MV-4-11 (cell line): Measurements from ENCODE around the gene AKR1C4.
"Not testable (repeated sequence)": the region's sequence is repeated elsewhere in the genome, so short reads cannot be mapped to it uniquely, and the experiment has no call there.

Experiments
- DNase-seq: peaks from one replicate; lab custom pipeline; 2025; lab: John Stamatoyannopoulos, UW

AKR1C4 gene

DNA sequence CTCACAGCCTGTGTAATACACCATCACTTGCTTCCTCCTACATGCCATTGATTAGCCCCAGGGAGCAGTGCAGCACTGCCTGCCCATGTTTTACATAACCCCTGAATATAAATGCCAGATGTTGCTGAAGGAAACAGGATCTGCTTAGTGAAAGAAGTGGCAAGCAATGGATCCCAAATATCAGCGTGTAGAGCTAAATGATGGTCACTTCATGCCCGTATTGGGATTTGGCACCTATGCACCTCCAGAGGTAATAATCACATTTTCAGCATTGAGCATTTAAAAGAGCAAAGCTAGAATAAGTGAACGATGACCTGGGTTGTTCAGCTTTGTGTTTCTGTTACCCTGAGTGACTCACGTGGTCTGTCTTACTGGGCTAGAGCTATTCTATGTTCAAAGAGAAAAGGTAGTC, at the start of gene AKR1C4:
AKR1C4 (plus strand) TSS at position 136 of the 412 bp plus-strand sequence; CDS start at position 167, 31 bp downstream.
- DNase-seq, result no peak

DNA sequence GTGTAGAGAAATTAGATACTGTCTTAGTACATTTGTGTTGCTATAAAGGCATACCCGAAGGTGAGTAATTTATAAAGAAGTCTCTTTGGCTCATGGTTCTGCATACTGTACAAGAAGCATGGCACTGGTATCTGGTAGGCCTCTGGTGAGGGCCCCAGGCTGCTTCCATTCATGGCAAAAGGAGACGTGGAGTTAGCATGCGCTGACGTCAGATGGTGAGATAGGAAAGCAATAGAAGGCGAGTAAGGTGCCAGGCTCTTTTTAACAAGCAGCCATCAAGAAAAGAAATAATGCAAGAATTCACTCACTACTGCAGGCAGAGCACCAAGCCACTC, 49.8 kb upstream of the AKR1C4 start:
- no peak for DNase-seq

DNA sequence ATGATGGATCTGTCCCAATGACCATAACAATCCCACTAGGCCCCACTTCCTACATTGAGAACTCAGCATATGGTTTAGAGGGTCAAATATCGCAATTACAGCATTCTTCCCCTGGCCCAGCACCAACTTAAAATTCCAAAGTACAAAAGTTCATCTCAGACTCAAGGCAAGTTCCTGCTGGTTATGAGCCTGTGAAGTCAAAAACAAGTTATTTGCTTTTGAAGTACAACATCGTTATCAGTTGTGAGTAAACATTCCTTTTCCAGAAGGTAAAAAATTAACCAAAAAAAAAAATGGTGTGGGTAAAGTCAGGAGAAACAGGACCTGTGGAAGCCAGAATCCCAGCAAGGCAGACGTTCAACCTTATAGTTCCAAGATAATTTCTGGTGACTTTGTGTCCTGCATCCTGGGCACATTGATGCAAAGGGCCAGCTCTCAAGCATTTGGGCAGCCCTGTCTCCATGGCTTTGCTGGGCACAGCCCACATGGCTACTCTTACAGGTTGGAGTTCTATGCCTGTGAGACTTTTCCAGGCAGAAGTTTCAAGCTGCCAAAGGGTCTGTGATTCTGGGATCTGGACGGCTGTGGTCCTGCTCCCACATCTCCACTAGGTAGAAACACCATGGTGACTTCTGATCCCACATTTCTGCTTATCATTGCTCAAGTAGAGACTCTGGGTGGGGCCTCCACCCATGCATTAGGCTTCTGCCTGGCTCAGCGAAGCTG, 49.2 kb upstream of the AKR1C4 start:
- no peak for DNase-seq

DNA sequence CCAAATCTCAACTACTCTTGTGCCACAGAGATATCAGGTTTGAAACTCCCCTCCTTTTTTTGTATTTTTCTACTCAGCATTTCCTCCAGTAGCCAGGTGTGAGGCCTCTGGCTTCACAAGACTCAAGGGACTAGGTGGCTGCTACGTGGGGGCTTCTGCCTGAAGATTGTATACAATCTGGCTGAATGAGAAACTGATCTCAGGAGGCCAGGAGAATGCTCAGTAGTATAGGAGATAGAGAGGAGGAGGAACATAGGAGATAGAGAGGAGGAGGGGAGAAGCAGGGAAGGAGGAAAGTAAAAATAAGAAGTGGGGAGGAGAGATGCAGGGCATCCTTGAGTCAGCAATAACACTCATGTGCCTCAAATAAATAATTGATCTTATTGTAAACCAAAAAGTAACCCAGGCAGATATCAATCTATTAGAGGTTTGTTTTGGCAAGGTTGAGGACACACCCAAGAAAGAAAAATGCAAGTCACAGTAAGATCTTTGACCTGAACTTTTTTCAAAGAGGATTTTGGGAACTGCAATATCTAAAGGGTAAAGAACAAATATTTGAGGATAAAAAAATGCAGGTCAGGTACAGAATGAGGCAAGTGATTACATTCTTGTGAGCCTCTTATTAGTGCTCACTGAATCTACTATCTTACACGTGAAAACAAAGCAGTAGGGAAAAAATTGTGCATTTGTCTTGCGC, 48.5 kb upstream of the AKR1C4 start:
- DNase-seq, result no peak

DNA sequence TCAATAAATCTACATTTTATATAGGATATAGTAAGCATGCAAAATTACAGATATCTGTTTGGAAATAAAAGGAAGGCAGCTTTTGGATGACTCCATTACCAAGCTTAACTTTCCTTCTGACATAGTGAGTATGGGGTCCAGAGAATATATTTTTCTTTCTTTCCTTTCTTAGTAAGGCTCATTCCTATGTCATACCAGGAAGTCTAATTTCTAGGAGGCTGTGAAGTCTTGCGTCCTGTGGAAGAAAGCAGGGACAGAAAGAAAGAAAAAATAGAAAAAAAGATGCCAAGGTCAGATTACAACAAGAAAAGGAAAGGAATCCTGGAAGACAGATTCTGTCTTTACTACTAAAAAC, 48.0 kb upstream of the AKR1C4 start:
- DNase-seq, result no peak

DNA sequence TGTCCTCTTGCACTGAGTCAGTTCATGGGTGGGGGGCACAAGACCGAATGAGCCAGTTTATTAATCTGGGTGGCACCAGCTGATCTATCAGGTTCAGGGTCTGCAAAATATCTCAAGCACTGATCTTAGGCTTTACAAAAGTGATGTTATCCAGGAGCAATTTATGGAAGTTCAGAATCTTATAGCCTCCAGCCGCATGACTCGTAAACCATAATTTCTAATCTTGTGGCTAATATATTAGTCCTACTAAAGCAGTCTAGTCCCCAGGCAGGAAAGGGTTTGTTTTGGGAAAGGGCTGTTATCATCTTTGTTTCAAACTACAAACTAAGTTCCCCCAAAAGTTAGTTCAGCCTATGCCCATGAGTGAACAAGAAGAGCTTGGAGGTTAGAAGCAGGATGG, 45.6 kb upstream of the AKR1C4 start:
- DNase-seq, result no peak

DNA sequence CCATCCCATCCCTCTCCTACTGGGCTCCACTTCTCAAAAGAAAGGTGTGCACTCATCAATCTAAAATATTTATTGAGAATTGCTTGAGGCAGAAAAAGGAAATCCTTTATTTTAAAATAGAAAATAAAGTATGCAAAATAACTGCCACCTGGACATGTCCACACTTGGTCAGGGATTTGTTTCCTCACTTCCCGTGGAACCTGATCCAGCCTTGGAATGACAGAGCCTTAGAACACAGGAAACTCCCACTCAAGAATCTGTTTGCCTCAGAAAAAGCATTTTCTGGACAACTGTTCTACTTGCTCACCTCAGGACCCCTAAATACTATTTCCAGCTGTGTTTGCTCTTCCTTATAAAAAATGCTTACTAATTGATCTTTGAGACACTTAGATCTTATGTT, 40.7 kb upstream of the AKR1C4 start:
- no peak for DNase-seq

DNA sequence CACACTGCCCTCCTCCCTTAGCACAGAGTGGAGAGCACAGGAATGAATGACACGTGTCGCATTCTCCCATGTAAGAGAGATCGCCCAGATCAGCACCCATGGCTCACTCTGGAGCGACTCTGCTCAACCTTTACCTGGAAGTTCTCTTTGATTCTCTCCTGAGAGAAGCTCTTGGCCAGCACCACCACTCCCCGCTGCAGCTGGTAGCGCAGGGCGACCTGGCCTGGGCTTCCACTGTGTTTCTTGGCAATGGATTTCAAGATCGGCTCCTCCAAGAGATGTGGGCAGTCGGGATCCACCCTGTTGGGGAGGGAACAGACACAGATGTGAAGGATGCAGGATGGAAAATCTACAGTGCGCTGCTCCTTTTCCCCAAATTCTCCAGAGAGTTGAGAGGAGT, 39.1 kb upstream of the AKR1C4 start:
- DNase-seq, result no peak

DNA sequence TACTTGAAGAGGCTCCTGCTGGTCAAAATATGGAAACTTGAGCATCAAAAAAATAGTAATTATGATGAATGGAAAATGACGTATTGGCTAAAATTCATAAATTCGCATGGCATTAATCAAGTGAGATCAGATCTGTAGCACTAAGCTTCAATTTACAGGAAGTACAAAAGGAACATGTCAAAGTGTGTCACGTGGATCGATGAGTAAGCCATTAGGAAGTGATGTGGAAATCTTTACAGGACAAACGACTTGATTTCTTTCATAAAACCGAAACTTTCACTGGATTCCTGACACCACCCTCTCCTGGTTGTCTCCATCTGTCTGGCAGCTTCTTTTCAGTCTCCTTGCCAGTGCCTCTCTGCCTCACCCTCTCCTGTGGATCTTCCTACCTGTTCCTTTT, 37.5 kb upstream of the AKR1C4 start:
- DNase-seq, result peak; percentile 49

DNA sequence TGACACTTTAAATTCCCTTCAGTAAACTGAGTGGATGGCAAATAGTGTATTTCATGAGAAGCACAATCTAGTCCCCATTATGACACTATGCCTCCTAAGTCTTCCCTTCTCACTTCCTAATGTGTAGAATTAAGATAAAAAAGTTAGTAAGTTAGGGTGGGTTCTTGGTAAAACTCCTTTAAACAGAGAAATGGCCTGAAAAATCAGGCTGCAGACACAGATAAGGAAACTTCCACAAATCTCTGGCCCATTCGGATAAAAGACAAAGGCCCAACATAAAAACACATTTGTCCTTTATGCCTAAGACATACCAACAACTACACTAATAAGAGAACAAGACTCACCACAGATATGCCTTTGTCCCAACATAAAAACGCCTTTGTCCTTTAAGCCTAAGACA, 33.1 kb upstream of the AKR1C4 start:
- no peak for DNase-seq

DNA sequence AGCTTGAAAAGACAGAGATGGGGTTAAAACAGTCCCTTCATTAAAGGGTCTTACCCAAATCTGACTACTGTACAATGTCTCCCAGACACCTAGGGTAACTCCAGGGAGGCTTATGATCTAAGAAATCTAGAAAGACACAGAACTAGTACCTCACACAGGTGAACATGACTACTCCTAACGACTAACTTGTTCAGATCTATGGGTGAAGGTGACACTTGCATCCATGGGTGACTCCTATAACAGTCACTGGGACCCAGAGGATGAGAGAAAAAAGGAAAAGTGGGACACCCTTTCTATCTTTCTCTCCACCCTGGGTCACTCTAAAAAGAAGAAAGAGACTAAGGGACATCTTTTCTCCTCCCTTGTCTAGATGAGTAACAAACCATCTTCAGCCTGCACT, 30.9 kb upstream of the AKR1C4 start:
- no peak for DNase-seq

DNA sequence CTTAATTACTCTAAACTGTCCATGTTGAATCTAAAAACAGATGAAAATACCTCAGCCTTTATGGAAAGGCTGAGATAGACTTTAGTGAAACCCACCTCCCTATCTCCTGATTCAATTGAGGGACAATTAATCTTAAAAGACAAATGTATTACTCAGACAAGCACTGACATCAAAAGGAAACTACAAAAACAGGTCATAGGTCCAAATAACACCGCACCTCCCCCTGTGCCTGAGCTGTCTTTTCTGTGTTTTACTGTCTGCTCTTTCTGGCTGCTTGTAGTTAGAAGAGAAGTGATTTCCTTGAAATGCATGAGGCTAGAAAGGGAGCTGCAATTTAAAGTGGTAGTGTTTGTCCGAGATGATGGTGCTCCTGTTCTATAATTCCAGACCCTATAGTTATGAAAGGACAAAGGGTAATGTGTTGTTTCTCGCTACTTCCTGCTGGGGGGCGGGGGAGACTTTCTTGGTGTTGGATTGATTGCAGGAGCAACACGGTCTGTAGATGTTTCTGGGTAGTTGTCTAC, 27.7 kb upstream of the AKR1C4 start:
- no peak for DNase-seq

DNA sequence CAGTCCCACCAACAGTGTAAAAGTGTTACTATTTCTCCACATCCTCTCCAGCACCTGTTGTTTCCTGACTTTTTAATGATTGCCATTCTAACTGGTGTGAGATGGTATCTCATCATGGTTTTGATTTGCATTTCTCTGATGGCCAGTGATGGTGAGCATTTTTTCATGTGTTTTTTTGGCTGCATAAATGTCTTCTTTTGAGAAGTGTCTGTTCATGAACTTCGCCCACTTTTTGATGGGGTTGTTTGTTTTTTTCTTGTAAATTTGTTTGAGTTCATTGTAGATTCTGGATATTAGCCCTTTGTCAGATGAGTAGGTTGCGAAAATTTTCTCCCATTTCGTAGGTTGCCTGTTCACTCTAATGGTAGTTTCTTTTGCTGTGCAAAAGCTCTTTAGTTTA, 21.1 kb upstream of the AKR1C4 start:
- DNase-seq, result not testable (repeated sequence)

DNA sequence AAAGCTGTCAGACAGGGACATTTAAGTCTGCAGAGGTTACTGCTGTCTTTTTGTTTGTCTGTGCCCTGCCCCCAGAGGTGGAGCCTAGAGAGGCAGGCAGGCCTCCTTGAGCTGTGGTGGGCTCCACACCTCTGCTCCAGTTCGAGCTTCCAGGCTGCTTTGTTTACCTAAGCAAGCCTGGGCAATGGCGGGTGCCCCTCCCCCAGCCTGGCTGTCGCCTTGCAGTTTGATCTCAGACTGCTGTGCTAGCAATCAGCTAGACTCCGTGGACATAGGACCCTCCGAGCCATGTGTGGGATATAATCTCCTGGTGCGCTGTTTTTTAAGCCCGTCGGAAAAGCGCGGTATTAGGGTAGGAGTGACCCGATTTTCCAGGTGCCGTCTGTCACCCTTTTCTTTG, 16.1 kb upstream of the AKR1C4 start:
- not testable (repeated sequence) for DNase-seq

DNA sequence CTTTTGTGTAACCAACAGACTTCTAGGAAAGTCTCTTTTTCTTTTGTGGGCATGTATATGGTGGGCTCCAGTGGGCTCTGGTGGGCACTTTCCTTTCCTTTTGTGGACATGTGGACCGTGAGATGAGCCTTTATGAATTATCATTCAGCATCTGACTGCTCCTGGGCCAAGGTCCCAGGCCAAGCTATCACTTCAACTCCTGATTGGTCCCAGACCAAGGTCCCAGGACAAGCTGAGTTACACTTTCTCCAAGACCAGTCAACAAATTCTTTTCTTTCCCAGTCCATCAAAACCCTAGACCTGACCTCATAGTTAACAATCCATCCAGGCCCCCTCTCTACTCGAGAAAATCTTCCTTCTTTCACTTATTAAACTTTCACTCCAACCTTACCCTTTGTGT, 12.7 kb upstream of the AKR1C4 start:
- no peak for DNase-seq

DNA sequence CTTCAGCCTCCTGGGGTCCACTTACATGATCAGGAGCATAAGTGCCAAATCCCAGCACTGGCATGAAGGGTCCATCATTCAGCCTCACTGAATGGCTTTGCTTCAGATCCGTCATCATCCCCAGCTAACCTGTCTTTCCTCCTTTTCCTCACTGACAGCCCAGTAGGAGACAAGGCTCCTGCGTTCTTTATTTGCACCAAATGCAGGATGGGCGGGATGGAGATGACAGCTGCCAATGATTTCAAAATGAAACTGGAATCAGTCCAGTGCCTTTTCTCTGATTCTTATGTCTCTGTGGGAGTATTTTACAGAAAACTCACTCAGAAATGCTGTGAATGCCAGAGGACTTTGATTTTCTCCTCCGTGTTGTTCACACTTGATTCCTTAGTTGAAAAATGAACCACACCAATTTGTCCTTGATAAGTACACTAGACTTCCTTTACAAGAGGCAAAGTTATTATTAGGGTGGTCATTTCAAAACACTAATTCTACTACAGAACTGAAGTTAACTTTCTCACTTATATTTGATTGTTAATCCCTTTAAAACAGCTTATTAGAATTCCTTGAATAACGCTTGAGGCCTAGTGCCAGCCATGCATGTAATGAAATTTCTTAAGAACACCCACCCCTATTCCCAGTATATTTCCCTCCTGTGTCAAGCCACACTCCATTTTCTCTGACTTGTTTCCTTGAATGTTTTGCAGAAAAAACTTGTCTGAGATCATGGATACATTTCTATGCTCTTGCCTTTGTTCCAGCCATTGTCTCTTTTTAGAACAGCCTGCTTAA, 11.5 kb upstream of the AKR1C4 start, which contains the start of gene AKR1C8:
AKR1C8 (minus strand) TSS at position 164 of the 789 bp plus-strand sequence; CDS start at position 118, 46 bp downstream.
- DNase-seq, result no peak

DNA sequence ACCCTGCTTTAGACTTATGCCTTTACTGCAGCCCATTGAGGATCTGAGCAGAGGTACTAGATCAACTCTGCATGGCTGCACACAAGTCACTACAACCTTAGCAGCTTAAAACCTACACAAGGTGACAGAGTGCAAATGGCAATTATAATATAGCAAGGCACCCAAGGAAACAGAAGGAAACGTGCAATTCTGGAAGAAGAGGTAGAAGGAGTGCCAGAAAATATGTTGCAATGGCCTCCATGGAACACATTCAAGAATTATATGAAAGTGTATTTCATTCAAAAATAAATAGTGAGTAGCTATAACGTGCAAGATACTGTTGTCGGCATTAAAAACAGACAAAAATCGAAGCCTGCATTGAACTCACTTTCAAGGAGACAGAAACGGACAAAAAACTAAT, 8.8 kb upstream of the AKR1C4 start:
- no peak for DNase-seq

DNA sequence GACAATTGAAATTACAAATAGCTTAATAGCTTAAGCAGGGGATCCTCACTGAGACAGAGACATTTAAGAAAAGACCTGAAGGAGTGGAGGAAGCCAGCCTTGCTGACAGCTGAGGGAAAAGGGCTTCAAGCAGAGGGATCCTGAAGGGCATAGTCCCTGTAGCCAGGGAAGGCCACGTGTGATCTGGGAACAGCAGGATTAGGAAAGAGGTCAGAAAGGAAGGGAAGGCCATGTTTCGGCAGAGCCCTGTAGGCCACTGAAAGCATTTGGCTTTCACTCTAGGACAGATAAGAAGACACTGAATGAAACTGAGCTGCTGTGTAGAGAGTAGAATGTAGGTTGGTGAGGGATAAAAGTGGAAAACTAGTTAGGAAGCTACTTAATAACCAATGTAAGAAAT, 8.3 kb upstream of the AKR1C4 start:
- no peak for DNase-seq

DNA sequence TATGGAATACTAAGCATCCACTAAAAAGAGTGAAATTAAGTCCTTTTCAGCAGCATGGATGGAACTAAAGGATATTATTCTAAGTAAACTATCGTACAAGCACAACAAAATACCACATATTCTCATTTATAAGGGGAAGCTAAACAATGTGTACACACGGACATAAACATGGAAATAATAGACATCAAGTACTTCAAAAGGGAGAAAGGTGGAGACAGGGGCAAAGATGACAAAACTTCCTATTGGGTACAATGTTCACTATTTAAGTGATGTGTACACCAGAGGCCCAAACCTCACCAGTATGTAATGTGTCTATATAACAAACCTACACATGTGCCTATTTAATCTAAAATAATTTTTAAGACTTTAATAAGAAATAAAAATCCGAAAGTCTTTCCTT, 2.2 kb upstream of the AKR1C4 start:
- no peak for DNase-seq

DNA sequence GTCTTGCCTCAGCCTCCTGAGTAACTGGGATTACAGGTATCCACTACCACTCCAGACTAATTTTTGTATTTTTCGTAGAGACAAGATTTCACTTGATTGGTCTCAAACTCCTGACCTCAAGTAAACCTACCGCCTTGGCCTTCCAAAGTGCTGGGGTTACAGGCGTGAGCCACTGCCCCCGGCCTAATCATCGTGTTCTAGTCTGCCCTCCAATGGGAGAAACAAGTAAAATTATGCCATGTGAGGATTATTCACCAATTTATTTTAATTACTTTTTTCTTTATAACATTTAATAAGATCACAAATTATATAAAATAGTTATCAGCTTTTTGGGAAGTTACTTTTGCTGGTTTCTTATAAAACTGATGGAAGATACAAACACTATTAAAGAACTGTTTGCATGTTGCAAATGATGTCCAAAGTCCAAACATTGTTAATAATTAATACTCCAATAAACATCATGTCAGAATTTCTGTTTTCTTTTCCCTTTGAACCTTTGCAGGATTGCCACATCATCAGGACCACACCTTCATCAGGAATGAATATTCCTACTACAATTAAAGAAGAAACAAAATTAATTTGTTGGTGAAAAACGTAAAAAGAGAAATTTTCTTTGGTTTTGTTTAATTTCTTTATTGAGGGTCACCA, 786 bp upstream of the AKR1C4 start:
- DNase-seq, result no peak

DNA sequence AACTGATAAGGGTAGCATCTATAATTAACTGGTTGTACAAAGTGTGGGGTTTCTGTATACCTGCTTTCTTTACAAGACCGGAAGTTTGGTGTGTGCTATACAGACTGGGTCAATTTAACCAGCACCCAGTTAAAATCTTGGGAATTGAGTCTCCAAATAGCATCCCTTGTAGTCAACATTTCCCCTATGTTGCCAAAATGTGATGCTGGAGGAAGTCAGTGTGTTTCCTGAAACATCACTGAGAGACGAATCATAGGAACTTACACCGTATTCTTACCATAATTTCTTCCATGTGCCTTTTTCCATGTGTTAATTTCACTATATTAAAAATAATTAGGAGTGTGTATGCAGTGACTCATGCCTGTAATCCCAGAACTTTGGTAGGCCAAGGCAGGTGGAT, 1.7 kb downstream of the AKR1C4 start:
- no peak for DNase-seq

DNA sequence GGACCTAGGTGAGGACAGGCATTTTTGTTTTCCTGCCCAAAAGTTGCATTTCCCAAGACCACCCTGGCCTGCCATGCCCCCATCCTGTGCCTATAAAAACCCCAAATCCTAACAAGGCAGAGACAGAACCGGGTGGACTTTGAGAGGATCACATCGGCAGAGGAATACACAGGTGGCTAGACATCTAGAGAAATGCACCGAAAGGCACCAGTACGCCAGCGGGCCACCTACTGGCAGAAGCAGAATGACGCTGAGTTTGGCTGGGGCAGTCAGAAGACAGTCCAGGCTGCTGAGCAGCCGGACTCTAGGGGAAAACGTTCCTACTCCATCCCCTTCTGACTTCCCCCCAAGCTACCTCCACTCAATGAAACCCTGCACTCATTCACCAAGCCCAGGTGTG, 2.8 kb downstream of the AKR1C4 start:
- no peak for DNase-seq
